ENCODE data around the gene TMTC2. TPM values are rescaled to one million over a fixed set of nuclear protein-coding genes. Genes with fewer than 3 reads are reported as not detected.

Gene TMTC2
- polyA plus RNA-seq, 1 donor from 2014 or later, result 20.6 TPM

- H3K9me3 ChIP-seq (ENCODE audit: low read length), result no peaks in the 10 kb centered on the region
- no peaks in the 10 kb centered on the region for H3K79me2 ChIP-seq (replicated peaks; ENCODE audit: insufficient read depth, low read length)
These were observed 200.1 kb downstream of the TMTC2 start for GRCh38 chr12:82886671-82887340.

GRCh38 chr12:82893896-82894295, 207.2 kb downstream of the TMTC2 start:
- Histone ChIP-seq H2AFZ (ENCODE audit: low read depth, low read length) (no peak overlapping the region), H3K9ac (ENCODE audit: low read length) (no peak overlapping the region), H3F3A (ENCODE audit: insufficient read depth, low read length, poor library complexity, severe bottlenecking) (no peaks in the 10 kb centered on the region), H3K36me3 (ENCODE audit: insufficient read depth, low read length) (no peaks in the 10 kb centered on the region), H4K20me1 (ENCODE audit: insufficient read depth) (no peaks in the 10 kb centered on the region), H3K79me2 (replicated peaks; ENCODE audit: insufficient read depth, low read length) (no peaks in the 10 kb centered on the region), H3K4me3 (ENCODE audit: low read length) (no peak overlapping the region), H3K9me2 (ENCODE audit: insufficient read depth, low read length) (no peaks in the 10 kb centered on the region), H3K9me3 (ENCODE audit: low read length) (no peaks in the 10 kb centered on the region), H3K27me3 (ENCODE audit: insufficient read depth, low read depth, low read length) (no peaks in the 10 kb centered on the region), H3K27ac (ENCODE audit: low read length) (no peak overlapping the region), H3K4me2 (ENCODE audit: low read length) (no peak overlapping the region)
- TF ChIP-seq POLR2AphosphoS5 (IDR thresholded peaks at IDR 0.05) (no peak), REST (IDR thresholded peaks at IDR 0.05; ENCODE audit: borderline replicate concordance) (no peak), TAF1 (IDR thresholded peaks at IDR 0.05; ENCODE audit: low read depth) (no peak), RAD21 (conservative IDR thresholded peaks at IDR 0.05) (no peak), CTCF (IDR thresholded peaks at IDR 0.05; ENCODE audit: poor library complexity, severe bottlenecking) (no peak), EZH2 (IDR thresholded peaks at IDR 0.05; ENCODE audit: borderline replicate concordance, insufficient read depth, low read length, poor library complexity, severe bottlenecking) (no peak)

More at GRCh38 chr12:82886671-82887340, 200.1 kb downstream of the TMTC2 start:
- Histone ChIP-seq H3K36me3 (ENCODE audit: insufficient read depth, low read length) (no peaks in the 10 kb centered on the region), H3K9me2 (ENCODE audit: insufficient read depth, low read length) (no peaks in the 10 kb centered on the region), H4K20me1 (ENCODE audit: insufficient read depth) (no peaks in the 10 kb centered on the region), H3K27me3 (ENCODE audit: insufficient read depth, low read depth, low read length) (no peaks in the 10 kb centered on the region), H3F3A (ENCODE audit: insufficient read depth, low read length, poor library complexity, severe bottlenecking) (peaks cover 4% of the 10 kb centered on the region), H2AFZ (ENCODE audit: low read depth, low read length) (no peak overlapping the region), H3K4me3 (ENCODE audit: low read length) (no peak overlapping the region), H3K27ac (ENCODE audit: low read length) (no peak overlapping the region), H3K9ac (ENCODE audit: low read length) (no peak overlapping the region), H3K4me2 (ENCODE audit: low read length) (no peak overlapping the region)
- TF ChIP-seq MXI1 (conservative IDR thresholded peaks at IDR 0.05; ENCODE audit: poor library complexity, severe bottlenecking) (no peak), EP300 (conservative IDR thresholded peaks at IDR 0.05; ENCODE audit: poor library complexity, severe bottlenecking) (no peak), EZH2 (IDR thresholded peaks at IDR 0.05; ENCODE audit: borderline replicate concordance, insufficient read depth, low read length, poor library complexity, severe bottlenecking) (no peak), POLR2AphosphoS5 (IDR thresholded peaks at IDR 0.05) (no peak), SMC3 (conservative IDR thresholded peaks at IDR 0.05; ENCODE audit: poor library complexity) (no peak), TAF1 (IDR thresholded peaks at IDR 0.05; ENCODE audit: low read depth) (no peak), REST (IDR thresholded peaks at IDR 0.05; ENCODE audit: borderline replicate concordance) (no peak), RAD21 (conservative IDR thresholded peaks at IDR 0.05) (no peak), CTCF (IDR thresholded peaks at IDR 0.05; ENCODE audit: poor library complexity, severe bottlenecking) (no peak)
